ENCODE data around the gene STARD7.

DNA sequence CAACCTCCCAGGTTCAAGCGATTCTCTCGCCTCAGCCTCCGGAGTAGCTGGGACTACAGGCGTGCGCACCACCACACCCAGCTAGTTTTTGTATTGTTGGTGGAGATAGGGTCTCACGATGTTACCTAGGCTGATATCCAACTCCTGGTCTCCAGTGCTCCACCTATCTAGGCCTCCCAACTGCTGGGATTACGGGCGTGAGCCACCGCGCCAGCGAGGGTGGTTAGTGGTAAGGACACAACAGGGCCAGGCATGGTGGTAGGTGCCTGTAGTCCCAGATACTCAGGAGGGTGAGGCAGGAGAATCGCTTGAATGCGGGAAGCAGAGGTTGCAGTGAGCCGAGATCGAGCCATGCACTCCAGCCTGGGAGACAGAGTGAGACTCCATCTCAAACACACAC, 36.8 kb downstream of the STARD7 start:
- no peak for TF ChIP-seq CTCF (IDR thresholded peaks at IDR 0.05; ENCODE audit: low read depth, low read length)
- TF ChIP-seq EZH2phosphoT487 (IDR thresholded peaks at IDR 0.05; ENCODE audit: low read depth) = no peak

Measured in OCI-LY3 (cell line).